HL-60 (cell line): ENCODE results near the gene NTSR2.
A peak's percentile ranks its signal among the peaks of the same experiment; 100 is the strongest.

Experiments
- DNase-seq, 2 experiments: peaks; one replicate each; pipeline ENCODE4 v3.0.0-alpha.2; 2010 to 2020; ENCODE audit warnings: low read depth in 1 of 2, low spot score in 1 of 2
- H3K27ac ChIP-seq: fragments of 250-450 bp; sonication (Bioruptor Pico); replicated peaks from 2 replicates; pipeline ENCODE4 v1.5.1; 2020; ENCODE audit warnings: mild to moderate bottlenecking, moderate library complexity
- H3K27me3 ChIP-seq: fragments of 250-450 bp; sonication (Bioruptor Pico); 2 replicates; pipeline ENCODE4 v1.5.1; 2021; ENCODE audit warnings: mild to moderate bottlenecking, moderate library complexity; ENCODE audit not compliant: insufficient read depth, poor library complexity, severe bottlenecking
- H3K4me3 ChIP-seq: replicated peaks from 2 replicates; pipeline ENCODE4 v1.5.1; 2011; ENCODE audit warnings: mild to moderate bottlenecking, control low read depth, low read length; ENCODE audit not compliant: insufficient read depth
- CTCF ChIP-seq: IDR thresholded peaks from one replicate; pipeline ENCODE4 v1.5.1; 2011; ENCODE audit warnings: low read length, control low read depth, inconsistent platforms; ENCODE audit not compliant: insufficient read depth
- GABPA ChIP-seq: IDR thresholded peaks from 2 replicates; pipeline ENCODE4 v1.6.1; 2012; ENCODE audit warnings: low read depth
- POLR2AphosphoS5 ChIP-seq: IDR thresholded peaks from 2 replicates; pipeline ENCODE4 v1.6.1; 2012; ENCODE audit warnings: low read depth
- REST ChIP-seq: IDR thresholded peaks from 2 replicates; pipeline ENCODE4 v1.6.1; 2012; ENCODE audit warnings: low read depth; ENCODE audit not compliant: insufficient replicate concordance
- SPI1 ChIP-seq: IDR thresholded peaks from 2 replicates; pipeline ENCODE4 v1.6.1; 2012; ENCODE audit warnings: low read depth, mild to moderate bottlenecking, borderline replicate concordance

Gene NTSR2

DNA sequence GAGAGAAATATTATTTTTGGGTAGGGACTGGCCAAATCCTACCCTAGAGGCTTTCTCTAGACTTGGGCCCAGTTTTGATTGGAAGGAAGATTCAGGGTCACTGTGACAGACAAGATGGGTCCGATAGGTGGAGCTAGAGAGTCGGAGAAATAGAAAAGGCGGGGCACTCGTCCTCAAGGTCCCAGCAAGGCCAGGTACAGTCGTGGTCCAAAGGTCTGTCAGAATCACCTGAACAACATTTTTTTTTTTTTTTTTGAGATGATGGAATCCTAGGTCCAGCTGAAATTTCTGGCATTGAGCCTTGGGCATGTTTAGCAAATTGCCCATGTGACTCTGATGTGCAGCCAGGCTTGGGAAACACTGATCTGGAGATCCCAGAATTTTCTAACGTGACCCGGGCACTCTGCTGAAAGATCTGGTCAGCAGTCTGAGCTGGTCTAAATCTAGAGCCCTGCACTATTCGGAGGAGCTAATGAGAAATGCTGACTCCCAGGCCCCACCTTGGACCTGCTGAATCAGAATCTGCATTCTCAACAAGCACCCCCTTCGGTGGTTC, 23.0 kb upstream of the NTSR2 start:
- Histone ChIP-seq H3K27ac (no peak overlapping the region), H3K27me3 (no peaks in the 10 kb centered on the region), H3K4me3 (no peak overlapping the region)
- peak in 1 of 2 experiments; percentile 54 for DNase-seq
- TF ChIP-seq CTCF (peak; percentile 63), GABPA (no peak)

DNA sequence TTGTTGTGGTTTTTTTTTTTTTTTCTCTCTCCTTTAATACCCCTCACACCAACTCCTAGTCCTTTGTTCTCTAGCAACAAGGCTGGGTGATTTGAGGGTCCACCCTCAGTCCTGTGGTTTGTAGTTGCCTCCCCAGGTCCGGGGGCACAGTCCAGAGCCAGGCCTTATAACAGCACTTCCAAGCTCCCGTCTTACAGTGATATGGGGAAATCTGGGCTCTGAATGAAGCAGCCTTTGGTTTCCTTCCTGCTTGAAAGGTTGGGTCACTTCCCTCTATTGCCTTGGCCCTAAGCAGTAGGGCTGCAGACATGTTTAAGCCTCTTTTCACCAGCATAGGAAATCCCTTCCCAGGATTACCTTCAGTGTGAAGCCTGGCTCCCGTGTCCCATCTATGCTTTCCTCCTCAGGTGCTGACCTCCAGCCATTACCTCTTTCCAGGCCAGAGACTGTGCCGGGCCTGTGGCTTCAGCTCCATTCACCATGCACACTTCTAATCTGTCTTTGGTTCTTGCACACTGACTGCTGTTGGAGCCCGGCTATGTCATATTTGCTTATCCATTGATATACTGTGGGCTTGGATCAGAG, 21.2 kb upstream of the NTSR2 start:
- no peak overlapping the region for H3K27ac ChIP-seq
- DNase-seq: peak in 1 of 2 experiments; percentile 31
- H3K27me3 ChIP-seq: no peaks in the 10 kb centered on the region
- H3K4me3 ChIP-seq: no peak overlapping the region
- TF ChIP-seq POLR2AphosphoS5 (no peak), CTCF (no peak), SPI1 (0 out of 2 replicates have a peak, but pooled peaks have one; percentile 19), GABPA (no peak), REST (no peak)

GRCh38 chr2:11688222-11689069, 18.5 kb upstream of the NTSR2 start:
- peak; percentile 72 to 86 for DNase-seq
- peak overlapping the region; percentile 9; the same call in 1 of the 2 replicates for H3K4me3 ChIP-seq
- TF ChIP-seq POLR2AphosphoS5: no peak
- peak; percentile 87; the same call in 1 of the 2 replicates for TF ChIP-seq SPI1
- no peak for TF ChIP-seq REST
- TF ChIP-seq GABPA: no peak
- peak; percentile 39 for TF ChIP-seq CTCF
- H3K27ac ChIP-seq: no peak overlapping the region
- H3K27me3 ChIP-seq: no peaks in the 10 kb centered on the region
